Endodermal cell (in vitro differentiated cells): ENCODE results near the gene CD58. TPM values are rescaled to one million over a fixed set of nuclear protein-coding genes. Genes with fewer than 3 reads are reported as not detected.
"Not testable (repeated sequence)": the region's sequence is repeated elsewhere in the genome, so short reads cannot be mapped to it uniquely, and the experiment has no call there.

Experiments used
- DNase-seq: peaks from one replicate; pipeline ENCODE4 v3.0.0-alpha.2; 2017
- H3K27ac ChIP-seq: 2 replicates; pipeline ENCODE4 v1.5.1; 2013; ENCODE audit warnings: mild to moderate bottlenecking, low read depth, low read length, moderate library complexity
- H3K27me3 ChIP-seq: 2 replicates; pipeline ENCODE4 v1.6.1; 2013; ENCODE audit warnings: mild to moderate bottlenecking, low read length, moderate library complexity; ENCODE audit not compliant: insufficient read depth, control insufficient read depth, poor library complexity, severe bottlenecking
- H3K36me3 ChIP-seq: 2 replicates; pipeline ENCODE4 v1.7.0; 2013; ENCODE audit warnings: mild to moderate bottlenecking, low read length, moderate library complexity; ENCODE audit not compliant: control insufficient read depth, insufficient read depth
- H3K4me1 ChIP-seq: one replicate; pipeline ENCODE4 v1.7.0; 2013; ENCODE audit warnings: low read length; ENCODE audit not compliant: control insufficient read depth, insufficient read depth
- H3K4me3 ChIP-seq: 2 replicates; pipeline ENCODE4 v1.5.1; 2013; ENCODE audit warnings: mild to moderate bottlenecking, low read length, moderate library complexity
- H3K9ac ChIP-seq: 2 replicates; pipeline ENCODE4 v1.6.1; 2013; ENCODE audit warnings: mild to moderate bottlenecking, low read length, moderate library complexity; ENCODE audit not compliant: poor library complexity, severe bottlenecking; ENCODE audit errors: extremely low read depth
- H3K9me3 ChIP-seq: 2 replicates; pipeline ENCODE4 v1.6.1; 2013; ENCODE audit warnings: mild to moderate bottlenecking, low read length, moderate library complexity; ENCODE audit not compliant: control insufficient read depth
- H3K27ac Mint-ChIP-seq: 2 replicates; pipeline ENCODE4 v1.8.0; 2020; ENCODE audit warnings: mixed read lengths
- H3K27me3 Mint-ChIP-seq: 2 replicates; pipeline ENCODE4 v1.8.0; 2021; ENCODE audit warnings: mild to moderate bottlenecking, mixed read lengths; ENCODE audit not compliant: insufficient read depth
- H3K36me3 Mint-ChIP-seq: 2 replicates; pipeline ENCODE4 v1.8.0; 2020; ENCODE audit warnings: low read depth, mixed read lengths
- H3K4me1 Mint-ChIP-seq: 2 replicates; pipeline ENCODE4 v1.8.0; 2020; ENCODE audit warnings: mixed read lengths
- H3K4me3 Mint-ChIP-seq: 2 replicates; pipeline ENCODE4 v1.8.0; 2020; ENCODE audit warnings: mild to moderate bottlenecking, moderate library complexity, mixed read lengths
- H3K9me3 Mint-ChIP-seq: 2 replicates; pipeline ENCODE4 v1.8.0; 2020; ENCODE audit warnings: mild to moderate bottlenecking, mixed read lengths
- CTCF ChIP-seq: fragments of 200-600 bp; sonication (generic); conservative IDR thresholded peaks from 2 replicates; pipeline ENCODE4 v1.5.0; 2021; ENCODE audit warnings: antibody characterized with exemption, mild to moderate bottlenecking
- WGBS, 2 experiments: methylation state at CpG; one replicate each; pipeline versions ENCODE4 v1.1.5 to v1.1.7; 2013; ENCODE audit warnings: missing lambda C conversion rate in 2 of 2, mixed read lengths in 1 of 2; ENCODE audit not compliant: insufficient coverage in 1 of 2, insufficient read length in 1 of 2; 5-methylcytosine and 5-hydroxymethylcytosine counted together
- long read RNA-seq, 4 experiments: library from polyadenylated mRNA in 2 of 4; library from RNA in 1 of 4; library from capped mRNA in 1 of 4; stranded (forward) in 3 of 4; unstranded in 1 of 4; transcript quantifications; one replicate each; pipeline ENCODE4 v2.0.0, GENCODE V29; 2020 to 2021; ENCODE audit warnings: inconsistent platforms in 1 of 4
- polyA plus RNA-seq, 2 experiments: library from polyadenylated mRNA; stranded (reverse); fragments of 50-300 nt; gene quantifications; one replicate each; pipeline ENCODE4 v1.2.3, GENCODE V29; 2013
- total RNA-seq, 2 donors: library from RNA; stranded (reverse); fragmentation: NEBNext Ultra II Directional in 1 of 2; extraction: Animal tissue kit (Norgen Biotek cat#: 25700) in 1 of 2; gene quantifications; 2 replicates in 1 of 2; 3 replicates in 1 of 2; pipeline ENCODE4 v1.2.1, GENCODE V29; 2021

Gene CD58
- total RNA-seq = 1 to 10 TPM; 4.6 to 5.9 TPM
- 13.5 TPM for polyA plus RNA-seq (2013, experiment 1 of 2)
- polyA plus RNA-seq (2013, experiment 2 of 2) = 15.1 TPM
- long read RNA-seq, experiment 1, partial matches to known transcripts = 0 of 1 reads
- long read RNA-seq, experiment 1, other reads (novel, unspliced or antisense) = 0 of 1 reads
- long read RNA-seq, experiment 2, partial matches to known transcripts = 0 of 4 reads
- long read RNA-seq, experiment 2, other reads (novel, unspliced or antisense) = 1 of 4 reads
- long read RNA-seq, experiment 3, transcript CD58-202 (6 exons, 1,098 nt) = major isoform, 12 of 17 reads
- long read RNA-seq, experiment 3, partial matches to known transcripts = 0 of 17 reads
- long read RNA-seq, experiment 3, other reads (novel, unspliced or antisense) = 1 of 17 reads
- long read RNA-seq, experiment 4, transcript CD58-202 (6 exons, 1,098 nt) = major isoform, 5 of 7 reads
- long read RNA-seq, experiment 4, partial matches to known transcripts = 0 of 7 reads
- long read RNA-seq, experiment 4, other reads (novel, unspliced or antisense) = 0 of 7 reads

- peak; percentile 95 for DNase-seq
- Histone ChIP-seq H3K9me3 (no peaks in the 10 kb centered on the region), H3K27me3 (peaks cover 13% of the 10 kb centered on the region), H3K36me3 (no peaks in the 10 kb centered on the region), H3K27ac (peak within 1 kb of the TSS; percentile 75), H3K9ac (peak within 1 kb of the TSS; percentile 83), H3K4me3 (peak within 1 kb of the TSS; percentile 89), H3K4me1 (peaks cover 7% of the 10 kb centered on the region)
- no peaks in the 10 kb centered on the region for H3K9me3 Mint-ChIP-seq
- no peaks in the 10 kb centered on the region for H3K36me3 Mint-ChIP-seq
- peak within 1 kb of the TSS; percentile 67 for H3K4me3 Mint-ChIP-seq
- H3K4me1 Mint-ChIP-seq = peaks cover 15% of the 10 kb centered on the region
- H3K27ac Mint-ChIP-seq = peak within 1 kb of the TSS; percentile 78
- peak; percentile 82 for TF ChIP-seq CTCF
- H3K27me3 Mint-ChIP-seq = peaks cover 19% of the 10 kb centered on the region
- WGBS, 2 experiments = 0% methylated on average over 24 to 90 of the region's 90 CpGs
These were observed at the start of gene CD58 for GRCh38 chr1:116570358-116571214. TSS of gene CD58 (minus strand) at chr1:116571026. CDS start at chr1:116570972, 54 bp downstream.

- not testable (repeated sequence) for H3K27ac Mint-ChIP-seq, H3K36me3 ChIP-seq, DNase-seq, H3K27ac ChIP-seq, H3K27me3 Mint-ChIP-seq, H3K9me3 Mint-ChIP-seq, H3K36me3 Mint-ChIP-seq, H3K9ac ChIP-seq, H3K4me3 Mint-ChIP-seq, H3K4me3 ChIP-seq, H3K4me1 ChIP-seq, H3K9me3 ChIP-seq, H3K27me3 ChIP-seq
- 100% methylated on average over 1 to 3 of the region's 3 CpGs for WGBS, 2 experiments
- peaks cover 16% of the 10 kb centered on the region for H3K4me1 Mint-ChIP-seq
These were observed 49.6 kb upstream of the CD58 start for GRCh38 chr1:116620392-116620791.

GRCh38 chr1:116619106-116619505 is 48.3 kb upstream of the CD58 start:
- H3K4me1 ChIP-seq, H3K36me3 ChIP-seq, H3K27me3 Mint-ChIP-seq, H3K9me3 Mint-ChIP-seq, H3K27ac Mint-ChIP-seq, H3K4me3 ChIP-seq, DNase-seq, H3K27me3 ChIP-seq, H3K27ac ChIP-seq, H3K9me3 ChIP-seq, H3K9ac ChIP-seq: not testable (repeated sequence)
- Mint-ChIP-seq H3K4me1 (peaks cover 16% of the 10 kb centered on the region), H3K4me3 (peak overlapping the region; percentile 8), H3K36me3 (peaks cover 14% of the 10 kb centered on the region)
- WGBS, 2 experiments = 62% methylated on average over 4 of the region's 4 CpGs; no CpG with 5 or more reads in 1 of the 2 experiments

- not testable (repeated sequence) for H3K27ac Mint-ChIP-seq, H3K4me3 Mint-ChIP-seq, H3K27me3 ChIP-seq, H3K36me3 ChIP-seq, DNase-seq, H3K4me1 ChIP-seq, H3K9me3 Mint-ChIP-seq, H3K4me3 ChIP-seq, H3K27me3 Mint-ChIP-seq, H3K27ac ChIP-seq, H3K9ac ChIP-seq, H3K9me3 ChIP-seq
- peaks cover 16% of the 10 kb centered on the region for H3K36me3 Mint-ChIP-seq
- TF ChIP-seq CTCF = peak; percentile 42
- 90 to 91% methylated on average over 2 to 5 of the region's 5 CpGs for WGBS, 2 experiments
- H3K4me1 Mint-ChIP-seq = peaks cover 16% of the 10 kb centered on the region
These were observed 47.0 kb upstream of the CD58 start for GRCh38 chr1:116617808-116618207.

- peaks cover 14% of the 10 kb centered on the region for H3K36me3 Mint-ChIP-seq
- H3K36me3 ChIP-seq, H3K9me3 Mint-ChIP-seq: not testable (repeated sequence)
These were observed 43.0 kb upstream of the CD58 start for GRCh38 chr1:116613825-116614224.

More at GRCh38 chr1:116613825-116614224, 43.0 kb upstream of the CD58 start:
- H3K9ac ChIP-seq, DNase-seq, H3K27ac Mint-ChIP-seq, H3K27me3 ChIP-seq, H3K4me3 ChIP-seq, H3K27me3 Mint-ChIP-seq, H3K9me3 ChIP-seq, H3K4me1 ChIP-seq, H3K4me1 Mint-ChIP-seq, H3K4me3 Mint-ChIP-seq, H3K27ac ChIP-seq: not testable (repeated sequence)
- 93 to 97% methylated on average over 5 to 13 of the region's 13 CpGs for WGBS, 2 experiments
